Uterus (tissue), 4 donors: Measurements from ENCODE around the gene BUD31. TPM values are rescaled to one million over a fixed set of nuclear protein-coding genes. Genes with fewer than 3 reads are reported as not detected.
"Not testable (repeated sequence)": the region's sequence is repeated elsewhere in the genome, so short reads cannot be mapped to it uniquely, and the experiment has no call there.

Source experiments
- DNase-seq, 2 donors: peaks; one replicate each; pipeline ENCODE4 v3.0.0-alpha.2; 2019 to 2020
- H3K27ac ChIP-seq, 2 donors: fragments of 200-600 bp; sonication (generic); 1 replicate in 1 of 2; 2 replicates in 1 of 2; pipeline ENCODE4 v1.5.1; 2016 to 2018
- H3K27me3 ChIP-seq, 2 donors: fragments of 200-600 bp; sonication (generic); one replicate each; pipeline ENCODE4 v1.5.1; 2018 to 2019; ENCODE audit warnings: control low read depth in 1 of 2
- H3K36me3 ChIP-seq, 2 donors: fragments of 200-600 bp; sonication (generic); one replicate each; pipeline ENCODE4 v1.5.1; 2019; ENCODE audit warnings: control low read depth in 1 of 2
- H3K4me1 ChIP-seq, 2 donors: fragments of 200-600 bp; sonication (generic); one replicate each; pipeline ENCODE4 v1.5.1; 2018 to 2019; ENCODE audit warnings: control low read depth in 1 of 2
- H3K4me3 ChIP-seq, 2 donors: fragments of 200-600 bp; sonication (generic); 1 replicate in 1 of 2; 2 replicates in 1 of 2; pipeline ENCODE4 v1.5.1; 2018 to 2019; ENCODE audit warnings: mild to moderate bottlenecking in 1 of 2
- H3K9me3 ChIP-seq, 2 donors: fragments of 200-600 bp; sonication (generic); one replicate each; pipeline ENCODE4 v1.5.1; 2019; ENCODE audit warnings: control low read depth in 1 of 2
- CTCF ChIP-seq, 4 experiments: fragments of 200-600 bp in 2 of 4; fragments of 450-650 bp in 2 of 4; sonication (generic) in 2 of 4; IDR thresholded peaks; one replicate each; pipeline ENCODE4 v1.5.1; 2016 to 2019; ENCODE audit warnings: antibody characterized with exemption in 4 of 4, mild to moderate bottlenecking in 2 of 4, moderate library complexity in 1 of 4
- POLR2A ChIP-seq, 2 donors: fragments of 450-650 bp; IDR thresholded peaks; one replicate each; pipeline ENCODE4 v1.6.1; 2016; ENCODE audit warnings: antibody characterized with exemption in 2 of 2, mild to moderate bottlenecking in 1 of 2, moderate library complexity in 1 of 2
- intact Hi-C: fragments of 100-400 bp; cut with DNase I; formaldehyde crosslinking; loops from one replicate; pipeline ENCODE4 v1.15.1; 2023; ENCODE audit warnings: low total_unique reads
- total RNA-seq, 4 donors: library from RNA; depleted of rRNA in 3 of 4; stranded (reverse); fragments of >200 nt in 3 of 4; gene quantifications; one replicate each; pipeline versions ENCODE4 v1.1.0 to v1.2.4, GENCODE V29; 2014 to 2023
- donor health status: DM: yes; HTN: yes; CAD: no.

BUD31 gene
- total RNA-seq, 4 donors from 2014 or later = 29.4 to 93.2 (median 54.4) TPM

- no peak overlapping the region for H3K4me3 ChIP-seq
- TF ChIP-seq CTCF (IDR thresholded peaks at IDR 0.05) (no peak), POLR2A (IDR thresholded peaks at IDR 0.05) (no peak)
- no peak for DNase-seq
- no peak overlapping the region for H3K27ac ChIP-seq
- no peaks in the 10 kb centered on the region for H3K9me3 ChIP-seq
- no peaks in the 10 kb centered on the region for H3K36me3 ChIP-seq
- peaks cover 0 to 9% of the 10 kb centered on the region in 2 donors for H3K4me1 ChIP-seq
- intact Hi-C loops = no loop called here
- H3K27me3 ChIP-seq = no peaks in the 10 kb centered on the region
These were observed 25.6 kb upstream of the BUD31 start for GRCh38 chr7:99383203-99383602.

- H3K36me3 ChIP-seq = no peaks in the 10 kb centered on the region
- TF ChIP-seq POLR2A (IDR thresholded peaks at IDR 0.05) (no peak), CTCF (IDR thresholded peaks at IDR 0.05) (no peak)
- no peak for DNase-seq
- H3K4me1 ChIP-seq = peaks cover 0 to 7% of the 10 kb centered on the region in 2 donors
- intact Hi-C loops = no loop called here
- no peaks in the 10 kb centered on the region for H3K27me3 ChIP-seq
- no peak overlapping the region for H3K27ac ChIP-seq
- no peak overlapping the region for H3K4me3 ChIP-seq
- no peaks in the 10 kb centered on the region for H3K9me3 ChIP-seq
These were observed 24.9 kb upstream of the BUD31 start for GRCh38 chr7:99383791-99384370.

- H3K27ac ChIP-seq = no peak overlapping the region
- peaks cover 0 to 3% of the 10 kb centered on the region in 2 donors for H3K4me1 ChIP-seq
- H3K27me3 ChIP-seq = no peaks in the 10 kb centered on the region
- H3K36me3 ChIP-seq = no peaks in the 10 kb centered on the region
- no peak for DNase-seq
- TF ChIP-seq POLR2A (IDR thresholded peaks at IDR 0.05) = no peak
- TF ChIP-seq CTCF (IDR thresholded peaks at IDR 0.05) = no peak
- no peak overlapping the region for H3K4me3 ChIP-seq
- no peaks in the 10 kb centered on the region for H3K9me3 ChIP-seq
- intact Hi-C loops = no loop called here
These were observed 24.2 kb upstream of the BUD31 start for GRCh38 chr7:99384523-99384922.

- DNase-seq = no peak
- Histone ChIP-seq H3K9me3 (no peaks in the 10 kb centered on the region), H3K36me3 (no peaks in the 10 kb centered on the region), H3K27me3 (no peaks in the 10 kb centered on the region), H3K27ac (no peak overlapping the region), H3K4me3 (no peak overlapping the region), H3K4me1 (peaks cover 0 to 3% of the 10 kb centered on the region in 2 donors)
- no peak for TF ChIP-seq CTCF (IDR thresholded peaks at IDR 0.05)
- TF ChIP-seq POLR2A (IDR thresholded peaks at IDR 0.05) = no peak
- intact Hi-C loops = no loop called here
These were observed 23.2 kb upstream of the BUD31 start for GRCh38 chr7:99385564-99385963.

GRCh38 chr7:99386584-99387238 lies 22.1 kb upstream of the BUD31 start:
- peak in 1 of 4 experiments; percentile 19 for TF ChIP-seq CTCF (IDR thresholded peaks at IDR 0.05)
- no peak for TF ChIP-seq POLR2A (IDR thresholded peaks at IDR 0.05)
- no peak for DNase-seq
- Histone ChIP-seq H3K4me1 (no peaks in the 10 kb centered on the region), H3K9me3 (no peaks in the 10 kb centered on the region), H3K36me3 (no peaks in the 10 kb centered on the region), H3K4me3 (no peak overlapping the region), H3K27me3 (no peaks in the 10 kb centered on the region), H3K27ac (no peak overlapping the region)
- intact Hi-C loops = no loop called here

- intact Hi-C loops, H3K4me3 ChIP-seq, H3K27ac ChIP-seq, H3K27me3 ChIP-seq, H3K4me1 ChIP-seq, H3K9me3 ChIP-seq, DNase-seq, H3K36me3 ChIP-seq: not testable (repeated sequence)
These were observed 21.5 kb upstream of the BUD31 start for GRCh38 chr7:99387239-99387635.
